ENCODE data around the gene KIF16B.

The KIF16B gene

GRCh38 chr20:16573001-16573965 lies at the start of gene KIF16B:
KIF16B (minus strand) TSS chr20:16573448; CDS start chr20:16573275, 173 bp downstream.
- ChIA-PET POLR2A (no interaction called here), CTCF (interaction anchor here (1.0 to 1.9 kb wide), 2 partner anchors 10 to 11 kb away, joined by 3 to 5 read pairs; no protein-coding TSS in a partner anchor)
- H3K4me3 ChIP-seq (ENCODE audit: low read depth, low read length): peak within 1 kb of the TSS; percentile 76
- DNase-seq (ENCODE audit: low read depth, low spot score): no peak
- no peak for TF ChIP-seq CTCF (IDR thresholded peaks at IDR 0.05; ENCODE audit: insufficient read depth, low read length, missing control alignments)

GRCh38 chr20:16622501-16622900 lies 49.3 kb upstream of the KIF16B start:
- CTCF ChIA-PET: no interaction called here

GRCh38 chr20:16621435-16622141 lies 48.3 kb upstream of the KIF16B start:
- ChIA-PET POLR2A (no interaction called here), CTCF (no interaction called here)
- DNase-seq (ENCODE audit: low read depth, low spot score): no peak
- no peak for TF ChIP-seq CTCF (IDR thresholded peaks at IDR 0.05; ENCODE audit: insufficient read depth, low read length, missing control alignments)
- no peak overlapping the region for H3K4me3 ChIP-seq (ENCODE audit: low read depth, low read length)

More at GRCh38 chr20:16622501-16622900, 49.3 kb upstream of the KIF16B start:
- no peak overlapping the region for H3K4me3 ChIP-seq (ENCODE audit: low read depth, low read length)
- POLR2A ChIA-PET: no interaction called here
- DNase-seq (ENCODE audit: low read depth, low spot score): no peak
- no peak for TF ChIP-seq CTCF (IDR thresholded peaks at IDR 0.05; ENCODE audit: insufficient read depth, low read length, missing control alignments)

GRCh38 chr20:16620961-16621360 lies 47.7 kb upstream of the KIF16B start:
- no peak for TF ChIP-seq CTCF (IDR thresholded peaks at IDR 0.05; ENCODE audit: insufficient read depth, low read length, missing control alignments)
- ChIA-PET CTCF (no interaction called here), POLR2A (no interaction called here)
- no peak overlapping the region for H3K4me3 ChIP-seq (ENCODE audit: low read depth, low read length)
- DNase-seq (ENCODE audit: low read depth, low spot score): no peak

- DNase-seq (ENCODE audit: low read depth, low spot score): no peak
- no peak overlapping the region for H3K4me3 ChIP-seq (ENCODE audit: low read depth, low read length)
- TF ChIP-seq CTCF (IDR thresholded peaks at IDR 0.05; ENCODE audit: insufficient read depth, low read length, missing control alignments): no peak
- ChIA-PET POLR2A (no interaction called here), CTCF (no interaction called here)
These were observed 46.7 kb upstream of the KIF16B start for GRCh38 chr20:16619953-16620352.

GRCh38 chr20:16617056-16617455 lies 43.8 kb upstream of the KIF16B start:
- DNase-seq (ENCODE audit: low read depth, low spot score): no peak
- no peak overlapping the region for H3K4me3 ChIP-seq (ENCODE audit: low read depth, low read length)
- ChIA-PET POLR2A (no interaction called here), CTCF (interaction anchor here (1.0 kb wide), 1 partner anchor 42 kb away, joined by 3 read pairs; no protein-coding TSS in a partner anchor)
- TF ChIP-seq CTCF (IDR thresholded peaks at IDR 0.05; ENCODE audit: insufficient read depth, low read length, missing control alignments): no peak
